Measurements from ENCODE around the gene LTBP2. TPM values are rescaled to one million over a fixed set of nuclear protein-coding genes. Genes with fewer than 3 reads are reported as not detected.

Gene LTBP2
- total RNA-seq, 2 donors from 2014 or later = 674 to 973 TPM

- Histone ChIP-seq H3K36me3 (peaks cover 74% of the 10 kb centered on the region), H3K4me3 (no peak overlapping the region), H3K27me3 (replicated peaks; ENCODE audit: insufficient read depth) (no peaks in the 10 kb centered on the region), H3K9me3 (no peaks in the 10 kb centered on the region), H3K4me1 (ENCODE audit: control insufficient read depth in 1 of 2, low read depth in 2 of 2) (peaks cover 0 to 12% of the 10 kb centered on the region in 2 donors), H3K27ac (peak overlapping the region in 1 of 2 donors; percentile 37)
- TF ChIP-seq CTCF (IDR thresholded peaks at IDR 0.05) = no peak
- DNase-seq (ENCODE audit: low spot score) (no peak), ATAC-seq (ENCODE audit: insufficient number of reproducible peaks, low FRiP score, low read depth) (no peak)
Observed at GRCh38 chr14:74532246-74532645, 79.8 kb downstream of the LTBP2 start.

DNA sequence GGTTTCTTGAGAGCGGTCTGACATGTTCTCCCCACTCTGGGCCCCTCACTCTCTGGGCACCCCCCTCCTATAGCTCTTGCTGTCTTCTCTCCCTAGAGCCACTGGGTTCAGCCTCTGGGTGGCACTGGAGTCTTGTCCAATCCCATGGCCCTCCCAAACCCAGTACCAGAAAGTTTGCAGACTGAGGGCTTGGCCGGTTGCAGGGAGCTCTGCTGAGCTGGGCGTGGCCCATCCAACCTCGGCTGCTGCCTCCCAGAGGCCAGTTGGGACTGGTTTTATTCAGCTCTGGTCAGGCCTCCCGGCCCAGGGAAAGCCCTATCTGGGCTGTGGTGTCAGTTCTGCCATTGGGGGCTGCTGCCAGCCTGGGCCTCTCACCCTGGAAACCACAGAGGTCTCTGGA lies 80.6 kb downstream of the LTBP2 start:
- H3K27ac ChIP-seq = peak overlapping the region; percentile 18 to 37
- peaks cover 76% of the 10 kb centered on the region for H3K36me3 ChIP-seq
- H3K27me3 ChIP-seq (replicated peaks; ENCODE audit: insufficient read depth) = no peaks in the 10 kb centered on the region
- H3K9me3 ChIP-seq = no peaks in the 10 kb centered on the region
- ATAC-seq (ENCODE audit: insufficient number of reproducible peaks, low FRiP score, low read depth) (no peak), DNase-seq (ENCODE audit: low spot score) (no peak)
- TF ChIP-seq CTCF (IDR thresholded peaks at IDR 0.05) = no peak
- no peak overlapping the region for H3K4me3 ChIP-seq
- peaks cover 0 to 19% of the 10 kb centered on the region in 2 donors for H3K4me1 ChIP-seq (ENCODE audit: control insufficient read depth in 1 of 2, low read depth in 2 of 2)

DNA sequence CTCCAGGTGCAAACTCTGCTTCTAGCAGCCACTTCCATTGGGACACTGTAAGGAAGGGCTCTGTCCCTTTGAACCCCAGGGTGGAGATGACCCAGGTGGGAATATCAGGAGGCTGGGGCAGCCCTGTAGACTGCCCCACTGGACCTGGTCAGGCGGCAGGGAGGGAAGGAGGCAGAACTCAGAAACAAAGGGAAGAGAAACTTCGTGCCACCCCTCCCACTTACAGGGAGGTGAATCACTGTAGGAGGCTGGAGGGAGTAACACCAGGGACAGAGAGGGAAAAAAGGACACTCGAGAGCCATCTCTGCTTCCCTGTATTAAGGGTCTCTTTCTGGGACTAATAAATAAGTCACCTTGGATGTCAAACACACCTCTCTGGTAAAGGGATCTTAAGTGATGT lies 81.0 kb downstream of the LTBP2 start:
- no peak overlapping the region for H3K4me3 ChIP-seq
- H3K9me3 ChIP-seq = no peaks in the 10 kb centered on the region
- peak overlapping the region in 1 of 2 donors; percentile 18 for H3K27ac ChIP-seq
- ATAC-seq (ENCODE audit: insufficient number of reproducible peaks, low FRiP score, low read depth) = no peak
- DNase-seq (ENCODE audit: low spot score) = no peak
- H3K27me3 ChIP-seq (replicated peaks; ENCODE audit: insufficient read depth) = no peaks in the 10 kb centered on the region
- no peak for TF ChIP-seq CTCF (IDR thresholded peaks at IDR 0.05)
- peaks cover 0 to 23% of the 10 kb centered on the region in 2 donors for H3K4me1 ChIP-seq (ENCODE audit: control insufficient read depth in 1 of 2, low read depth in 2 of 2)
- H3K36me3 ChIP-seq = peaks cover 73% of the 10 kb centered on the region

DNA sequence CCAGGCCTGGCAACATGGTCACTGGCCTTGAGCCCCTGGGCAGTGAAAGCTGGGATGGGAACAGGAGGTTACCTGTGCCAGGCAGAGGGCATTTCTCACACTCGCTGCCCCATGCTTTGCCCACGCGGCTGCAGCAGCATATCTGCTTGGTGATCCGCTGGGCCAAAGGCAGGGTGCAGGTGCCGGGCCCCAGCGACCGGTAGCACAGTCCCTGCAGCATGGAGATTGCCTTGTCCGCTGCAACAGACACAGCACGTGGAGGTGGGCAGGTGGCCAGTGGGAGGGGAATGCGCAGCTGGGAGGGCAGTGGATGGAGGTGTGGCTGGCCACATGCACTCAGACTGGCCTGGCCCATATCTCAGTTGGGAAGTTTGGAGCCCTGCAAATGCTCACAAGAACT lies 83.2 kb downstream of the LTBP2 start:
- H3K27me3 ChIP-seq (replicated peaks; ENCODE audit: insufficient read depth) = no peaks in the 10 kb centered on the region
- DNase-seq (ENCODE audit: low spot score) (no peak), ATAC-seq (ENCODE audit: insufficient number of reproducible peaks, low FRiP score, low read depth) (no peak)
- peaks cover 61% of the 10 kb centered on the region for H3K36me3 ChIP-seq
- H3K27ac ChIP-seq = no peak overlapping the region
- H3K9me3 ChIP-seq = no peaks in the 10 kb centered on the region
- peaks cover 12 to 43% of the 10 kb centered on the region in 2 donors for H3K4me1 ChIP-seq (ENCODE audit: control insufficient read depth in 1 of 2, low read depth in 2 of 2)
- no peak for TF ChIP-seq CTCF (IDR thresholded peaks at IDR 0.05)
- no peak overlapping the region for H3K4me3 ChIP-seq

DNA sequence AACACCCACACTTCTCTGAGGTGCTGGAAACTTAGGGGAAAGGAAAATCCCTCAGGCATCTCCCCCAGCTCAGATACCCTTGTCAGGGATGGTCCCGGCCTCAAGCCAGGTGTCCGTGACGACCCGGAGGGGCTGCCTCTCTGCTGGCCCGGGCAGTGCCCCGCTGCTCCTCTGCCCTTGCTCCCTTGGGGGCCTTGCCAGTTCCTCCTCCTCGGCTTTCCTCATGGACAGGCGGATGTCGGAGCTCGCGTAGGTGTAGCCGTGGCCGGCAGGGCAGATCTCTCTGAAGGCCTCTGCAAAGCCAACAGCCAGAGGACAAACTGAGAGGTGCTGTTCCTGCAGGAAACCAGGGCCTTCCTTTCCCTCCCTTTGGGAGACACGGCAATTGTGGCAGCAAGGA lies 83.6 kb downstream of the LTBP2 start:
- TF ChIP-seq CTCF (IDR thresholded peaks at IDR 0.05) = no peak

More for the DNA sequence above, 83.6 kb downstream of the LTBP2 start:
- ATAC-seq (ENCODE audit: insufficient number of reproducible peaks, low FRiP score, low read depth) (no peak), DNase-seq (ENCODE audit: low spot score) (no peak)
- Histone ChIP-seq H3K27ac (peak overlapping the region in 1 of 2 donors; percentile 54), H3K36me3 (peaks cover 56% of the 10 kb centered on the region), H3K27me3 (replicated peaks; ENCODE audit: insufficient read depth) (no peaks in the 10 kb centered on the region), H3K4me3 (no peak overlapping the region), H3K4me1 (ENCODE audit: control insufficient read depth in 1 of 2, low read depth in 2 of 2) (peaks cover 12 to 44% of the 10 kb centered on the region in 2 donors), H3K9me3 (no peaks in the 10 kb centered on the region)
